Ramos (cell line): ENCODE measurements around the gene PPARA.
"Not testable (repeated sequence)": the region's sequence is repeated elsewhere in the genome, so short reads cannot be mapped to it uniquely, and the experiment has no call there.

ENCODE experiments used
- in situ Hi-C: fragments of 300-500 bp; cut with MboI; formaldehyde crosslinking; loops from one replicate; pipeline ENCODE4 v1.14.3; 2022; ENCODE audit warnings: low sequenced_read_pairs; ENCODE audit not compliant: unreplicated experiment

PPARA gene

DNA sequence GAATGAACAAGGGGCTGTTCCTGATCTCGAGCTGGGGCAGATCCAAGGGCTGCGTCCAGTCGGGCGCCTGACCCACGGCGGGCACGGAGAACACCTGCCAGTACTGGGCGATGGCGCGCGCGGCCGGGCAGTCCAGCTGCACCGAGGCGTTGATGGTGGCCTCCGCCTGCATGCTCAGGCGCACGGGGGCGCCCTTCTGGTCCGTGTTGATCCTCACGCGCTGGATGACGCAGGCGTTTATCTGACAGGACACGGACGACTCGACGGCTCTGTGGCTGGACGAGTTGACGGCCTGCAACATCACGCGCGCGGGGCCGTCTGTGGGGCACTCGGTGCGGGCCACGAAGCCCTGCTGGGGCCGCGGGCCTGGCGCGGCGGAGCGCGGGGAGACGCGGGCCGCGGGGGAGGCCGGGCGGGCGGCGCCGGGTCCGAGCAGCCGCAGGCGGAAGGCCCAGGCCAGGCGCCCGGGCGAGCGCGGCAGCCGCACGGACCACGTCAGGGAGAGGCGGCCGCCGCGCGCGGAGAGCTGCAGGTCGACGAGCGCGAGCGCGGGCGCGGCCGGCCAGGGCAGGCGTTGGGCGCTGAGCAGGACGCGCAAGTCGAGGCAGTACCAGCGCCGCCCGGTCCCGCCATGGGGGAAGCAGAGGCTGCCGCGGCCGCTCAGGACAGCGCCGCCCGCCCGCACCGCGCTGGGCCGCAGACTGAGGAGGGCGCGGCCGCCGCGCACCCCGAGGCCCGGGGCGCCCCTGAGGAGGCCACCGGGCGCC is 112.3 kb downstream of the PPARA start:
- in situ Hi-C loops = no loop called here

GRCh38 chr22:46263216-46263590 is 112.9 kb downstream of the PPARA start, which contains the start of gene PKDREJ:
TSS of gene PKDREJ (minus strand) at chr22:46263343. CDS start at chr22:46263322, 21 bp downstream.
- in situ Hi-C loops = no loop called here

DNA sequence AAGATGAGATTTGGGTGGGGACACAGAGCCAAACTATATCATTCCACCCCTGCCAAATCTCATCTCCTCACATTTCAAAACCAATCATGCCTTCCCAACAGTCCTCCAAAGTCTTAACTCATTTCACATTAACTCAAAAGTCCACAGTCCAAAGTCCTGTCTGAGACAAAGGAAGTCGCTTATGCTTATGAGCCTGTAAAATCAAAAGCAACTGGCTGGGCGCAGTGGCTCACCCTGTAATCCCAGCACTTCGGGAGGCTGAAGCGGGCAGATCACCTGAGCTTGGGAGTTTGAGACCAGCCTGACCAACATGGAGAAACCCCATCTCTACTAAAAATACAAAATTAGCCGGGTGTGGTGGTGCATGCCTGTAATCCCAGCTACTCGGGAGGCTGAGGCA is 114.2 kb downstream of the PPARA start:
- in situ Hi-C loops = not testable (repeated sequence)

DNA sequence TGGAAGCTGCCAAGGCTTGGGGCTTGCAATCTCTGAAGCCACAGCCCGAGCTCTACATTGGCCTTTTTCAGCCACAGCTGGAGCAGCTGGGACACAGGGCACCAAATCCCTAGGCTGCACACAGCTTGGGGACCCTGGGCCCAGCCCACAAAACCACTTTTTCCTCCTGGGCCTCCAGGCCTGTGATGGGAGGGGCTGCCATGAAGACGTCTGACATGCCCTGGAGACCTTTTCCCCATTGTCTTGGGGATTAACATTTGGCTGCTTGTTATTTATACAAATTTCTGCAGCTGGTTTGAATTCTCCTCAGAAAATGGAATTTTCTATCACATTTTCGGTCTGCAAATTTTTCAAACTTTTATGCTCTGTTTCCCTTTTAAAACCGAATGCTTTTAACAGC is 115.3 kb downstream of the PPARA start:
- in situ Hi-C loops = not testable (repeated sequence)

GRCh38 chr22:46267431-46268279 is 117.3 kb downstream of the PPARA start, which contains the start of gene TTC38:
TSS of gene TTC38 (plus strand) at chr22:46268008. CDS start at chr22:46268040, 32 bp downstream.
- in situ Hi-C loops = no loop called here

- in situ Hi-C loops = no loop called here
These were observed 119.2 kb downstream of the PPARA start for GRCh38 chr22:46269564-46269963.

DNA sequence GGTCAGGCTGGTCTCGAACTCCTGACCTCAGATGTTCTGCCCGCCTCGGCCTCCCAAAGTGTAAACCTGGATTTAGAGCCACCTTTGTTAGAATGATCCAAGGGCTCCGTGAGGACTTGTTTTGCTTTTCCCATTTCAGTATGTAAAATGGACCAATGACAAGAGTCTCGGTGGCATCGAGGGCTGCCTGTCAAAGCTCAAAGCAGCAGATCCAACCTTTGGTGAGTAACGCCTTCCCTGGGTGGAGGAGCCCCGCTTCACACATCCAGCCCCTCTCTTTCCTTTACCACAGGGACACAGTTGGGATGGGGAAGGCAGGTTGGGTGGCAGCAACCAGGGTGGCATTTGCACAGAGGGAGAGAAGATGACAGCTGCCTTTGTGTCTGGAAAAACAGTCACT is 121.9 kb downstream of the PPARA start:
- in situ Hi-C loops = no loop called here

GRCh38 chr22:46272762-46273431 is 122.6 kb downstream of the PPARA start:
- in situ Hi-C loops = no loop called here

DNA sequence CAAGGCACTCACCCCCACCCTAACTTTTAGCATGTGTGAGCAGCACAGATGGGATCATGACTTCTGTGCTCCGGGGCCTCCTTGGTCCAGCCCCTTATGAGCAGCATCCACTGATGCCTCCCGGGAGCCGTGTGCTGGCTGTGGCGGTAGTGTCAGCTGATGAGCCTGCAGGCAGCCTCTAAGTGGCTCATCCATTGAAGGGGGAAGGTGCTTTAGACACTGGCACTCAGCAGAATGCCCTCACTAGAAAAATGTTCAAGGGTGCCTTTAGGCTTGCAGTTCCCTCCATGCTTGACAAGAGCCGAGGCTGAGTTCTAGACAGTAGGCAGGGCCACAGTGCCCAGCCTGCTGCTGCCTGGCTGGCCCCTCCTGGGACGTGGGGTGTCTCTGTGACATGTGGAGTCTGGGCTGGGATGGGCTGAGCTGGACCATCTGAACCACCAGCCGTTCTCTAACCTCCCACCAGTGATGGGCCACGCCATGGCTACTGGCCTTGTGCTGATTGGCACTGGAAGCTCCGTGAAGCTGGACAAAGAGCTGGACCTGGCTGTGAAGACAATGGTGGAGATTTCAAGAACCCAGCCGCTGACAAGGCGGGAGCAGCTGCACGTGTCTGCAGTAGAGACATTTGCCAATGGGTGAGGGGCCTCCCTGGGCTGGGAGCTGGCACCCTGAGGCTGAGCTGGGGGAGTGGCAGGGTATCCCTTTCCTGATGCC is 123.3 kb downstream of the PPARA start:
- in situ Hi-C loops = no loop called here

- in situ Hi-C loops = no loop called here
These were observed 124.1 kb downstream of the PPARA start for GRCh38 chr22:46274381-46274780.

DNA sequence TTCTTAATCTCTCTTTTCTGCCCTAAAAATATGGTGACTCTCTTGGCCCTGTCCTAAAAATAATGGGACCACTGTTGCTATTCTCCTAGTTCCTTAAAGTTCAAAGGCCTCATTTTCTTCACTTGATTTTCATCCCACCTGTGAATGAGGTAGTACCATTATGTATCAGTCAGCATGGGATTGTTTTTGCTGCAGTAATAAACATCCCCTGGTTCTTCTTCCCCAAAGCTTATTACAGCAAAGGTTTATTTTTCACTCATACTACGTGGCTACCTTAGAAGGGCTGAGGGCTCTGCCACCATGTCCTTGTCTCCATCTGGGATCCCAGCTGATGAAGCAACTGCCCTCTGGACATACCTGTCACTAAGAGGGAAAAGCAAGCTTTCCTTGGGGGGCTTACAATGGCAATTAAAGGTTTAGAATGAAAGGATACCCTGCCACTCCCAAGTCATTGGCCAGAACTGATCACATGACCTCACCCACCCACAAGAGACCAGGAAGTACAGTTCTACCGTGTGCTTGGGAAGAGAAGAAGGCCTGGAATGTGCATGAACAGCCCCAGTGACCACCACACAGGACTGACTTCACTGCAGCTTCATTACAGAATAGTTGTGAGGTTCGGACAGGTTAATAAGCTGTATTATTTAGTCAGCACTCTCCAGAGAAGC is 125.3 kb downstream of the PPARA start:
- in situ Hi-C loops = no loop called here

DNA sequence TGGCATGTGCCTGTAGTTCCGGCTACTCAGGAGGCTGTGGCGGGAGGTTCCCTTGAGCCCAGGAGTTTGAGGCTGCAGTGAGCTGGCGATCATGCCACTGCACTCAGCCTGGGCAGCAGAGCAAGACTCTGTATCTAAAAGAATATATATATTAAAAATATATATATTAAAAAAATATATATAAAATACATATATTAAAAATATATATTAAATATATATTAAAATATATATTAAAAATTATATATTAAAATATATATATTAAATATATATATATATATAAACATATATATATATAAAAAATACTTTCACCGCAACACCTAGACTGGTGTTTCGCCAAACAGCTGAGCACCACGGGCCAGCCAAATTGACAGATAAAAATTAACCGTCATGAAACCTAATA is 126.2 kb downstream of the PPARA start:
- in situ Hi-C loops = no loop called here

- in situ Hi-C loops = no loop called here
These were observed 128.6 kb downstream of the PPARA start for GRCh38 chr22:46278656-46279645.

GRCh38 chr22:46280063-46280817 is 129.9 kb downstream of the PPARA start:
- in situ Hi-C loops = no loop called here

DNA sequence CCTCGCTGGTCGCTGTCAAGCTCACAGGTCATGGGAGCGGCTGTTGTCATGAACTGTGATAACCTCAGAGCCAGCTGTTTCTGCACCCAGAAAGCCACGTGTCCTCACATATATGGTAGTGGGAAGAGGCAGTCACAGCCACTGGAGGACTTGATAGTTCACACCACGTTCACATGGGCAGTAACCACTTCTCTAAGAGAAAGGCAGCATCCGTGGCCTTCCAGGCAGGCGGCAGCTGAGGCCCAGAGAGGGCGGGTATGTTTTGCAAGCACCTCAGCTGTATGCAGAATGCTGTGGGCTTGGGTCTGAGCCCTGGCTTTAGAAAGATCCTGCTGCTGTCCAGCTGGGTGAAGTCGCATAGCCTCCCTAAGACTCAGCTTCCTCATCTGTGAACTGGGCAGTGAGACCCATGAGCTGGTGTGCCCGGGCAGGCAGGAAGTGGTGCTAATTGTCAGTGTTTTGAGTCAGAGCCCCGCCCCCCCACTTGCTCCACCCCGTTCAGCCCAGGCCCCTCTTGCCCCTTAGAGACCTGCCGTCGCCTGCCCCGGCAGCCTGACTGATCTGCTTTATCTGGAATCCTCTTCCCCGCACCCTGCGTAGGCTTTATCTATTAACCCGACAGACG is 130.8 kb downstream of the PPARA start:
- in situ Hi-C loops = no loop called here

GRCh38 chr22:46281866-46282678 is 131.7 kb downstream of the PPARA start:
- in situ Hi-C loops = no loop called here

GRCh38 chr22:46286006-46286405 is 135.7 kb downstream of the PPARA start:
- in situ Hi-C loops = no loop called here
